COLO668 (cell line): ENCODE results near the gene BABAM2.

Experiments
- DNase-seq: peaks from one replicate; lab custom pipeline; 2025; ENCODE audit not compliant: unreplicated experiment; lab: John Stamatoyannopoulos, UW

BABAM2 gene

DNA sequence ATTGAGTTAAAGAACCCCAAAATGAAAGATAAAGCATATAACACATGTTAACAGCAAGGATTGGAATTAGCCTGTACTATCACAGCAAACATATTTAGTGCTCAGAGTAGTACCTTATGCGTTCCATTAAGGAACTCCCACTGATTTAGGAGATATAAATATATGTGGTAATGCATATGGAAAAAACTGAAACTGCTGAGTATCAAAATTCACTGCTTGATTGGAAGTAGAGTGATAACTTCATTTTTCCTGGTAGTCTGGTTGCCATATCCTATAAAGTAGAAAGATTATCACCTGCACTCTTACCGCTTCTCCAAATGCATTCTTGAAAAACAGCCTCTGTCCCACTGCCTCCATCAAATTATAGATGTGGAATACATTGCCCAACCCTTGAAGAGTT, 407.0 kb downstream of the BABAM2 start:
- DNase-seq = no peak

DNA sequence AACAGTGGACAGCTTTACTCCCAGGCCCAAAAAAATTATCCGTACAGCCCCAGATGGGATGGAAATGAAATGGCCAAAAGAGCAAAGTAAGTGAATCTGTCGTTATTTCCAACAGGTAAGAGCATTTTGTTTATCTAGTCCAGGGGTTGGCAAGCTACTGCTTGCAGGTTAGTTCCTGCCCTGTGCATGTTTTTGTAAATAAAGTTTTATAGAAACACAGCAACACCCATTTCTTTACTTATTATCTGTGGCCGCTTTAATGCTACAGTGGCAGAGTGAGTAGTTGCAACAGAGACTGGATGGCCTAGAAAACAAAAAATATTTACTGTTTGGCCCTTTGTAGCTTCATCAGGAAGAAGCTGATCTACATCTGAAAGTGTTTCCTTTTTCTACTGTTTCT, 407.9 kb downstream of the BABAM2 start:
- DNase-seq = no peak

DNA sequence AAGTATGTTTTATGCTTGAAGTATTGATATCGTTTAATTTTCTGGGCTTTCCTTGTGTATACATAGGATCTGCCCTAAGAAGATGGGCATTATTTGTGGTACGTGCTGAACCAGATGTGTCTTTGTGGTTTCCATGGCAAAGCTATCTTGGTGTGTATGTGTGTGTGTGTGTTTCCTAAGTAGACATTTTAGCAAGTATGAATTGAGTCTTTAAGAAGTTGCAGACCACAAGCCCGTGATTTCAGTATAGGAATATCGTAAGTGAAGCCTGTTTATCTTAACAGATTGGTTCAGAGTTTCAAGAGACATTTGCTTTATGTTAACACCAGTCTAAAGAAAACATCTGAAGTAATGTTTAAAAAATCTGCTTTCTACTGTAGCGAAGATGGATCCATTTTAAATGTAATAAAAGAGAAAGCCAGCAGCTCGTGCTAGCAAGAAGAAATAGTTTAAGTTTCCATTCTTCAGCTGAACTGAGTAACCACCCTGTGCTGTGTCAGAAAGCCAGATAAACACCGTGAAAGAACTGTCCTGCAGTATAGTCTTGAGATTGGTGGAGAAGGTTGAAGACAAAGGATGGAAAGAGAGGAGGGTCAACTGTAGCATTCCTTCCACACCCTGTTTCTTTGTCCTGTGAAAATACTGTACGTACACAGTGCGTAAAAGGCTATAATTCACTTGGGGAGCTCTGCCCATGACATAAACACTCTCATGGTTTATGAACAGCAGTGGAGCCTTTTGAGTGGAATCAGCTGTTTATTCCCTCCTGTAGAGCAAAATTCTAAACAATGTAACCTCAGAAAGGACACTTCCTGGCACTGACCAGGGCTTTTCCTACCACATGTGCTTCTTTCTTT, 410.2 kb downstream of the BABAM2 start:
- no peak for DNase-seq

DNA sequence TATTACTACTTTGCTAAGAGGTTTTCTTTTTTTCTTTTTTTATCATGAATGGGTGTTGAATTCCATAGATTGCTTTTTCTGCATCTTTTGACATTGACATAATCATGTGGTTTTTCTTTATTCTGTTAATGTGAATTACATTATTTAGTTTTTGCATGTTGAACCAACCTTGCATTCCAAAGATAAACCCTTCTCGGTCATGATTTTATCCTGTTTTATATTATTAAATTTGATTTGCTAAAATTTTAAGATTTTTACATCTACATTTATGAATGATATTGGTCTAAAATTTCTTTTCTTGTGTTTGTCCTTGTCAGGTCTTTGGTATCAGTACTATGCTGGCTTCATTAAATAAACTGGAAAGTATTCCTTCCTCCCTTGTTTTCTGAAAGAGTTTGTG, 414.7 kb downstream of the BABAM2 start:
- no peak for DNase-seq

DNA sequence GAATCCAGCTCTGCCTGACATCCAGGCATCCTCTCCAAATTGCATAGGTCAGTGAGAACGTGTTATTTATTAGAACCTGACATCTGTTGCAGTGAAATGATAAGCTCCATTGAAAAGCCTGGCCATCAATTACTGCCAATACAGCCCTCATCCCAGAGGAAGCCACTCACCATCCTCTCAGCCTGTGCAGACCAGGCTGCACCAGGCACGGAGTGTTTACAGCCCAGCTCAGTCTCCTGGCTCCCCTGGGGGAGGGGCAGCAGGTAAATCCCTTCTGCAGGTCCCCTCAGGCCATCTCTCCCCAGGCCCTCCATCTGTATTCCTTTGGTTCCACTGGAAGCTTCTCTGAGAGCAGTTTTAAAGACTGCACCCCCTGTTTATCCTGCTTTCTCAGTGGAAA, 419.6 kb downstream of the BABAM2 start:
- DNase-seq = no peak

DNA sequence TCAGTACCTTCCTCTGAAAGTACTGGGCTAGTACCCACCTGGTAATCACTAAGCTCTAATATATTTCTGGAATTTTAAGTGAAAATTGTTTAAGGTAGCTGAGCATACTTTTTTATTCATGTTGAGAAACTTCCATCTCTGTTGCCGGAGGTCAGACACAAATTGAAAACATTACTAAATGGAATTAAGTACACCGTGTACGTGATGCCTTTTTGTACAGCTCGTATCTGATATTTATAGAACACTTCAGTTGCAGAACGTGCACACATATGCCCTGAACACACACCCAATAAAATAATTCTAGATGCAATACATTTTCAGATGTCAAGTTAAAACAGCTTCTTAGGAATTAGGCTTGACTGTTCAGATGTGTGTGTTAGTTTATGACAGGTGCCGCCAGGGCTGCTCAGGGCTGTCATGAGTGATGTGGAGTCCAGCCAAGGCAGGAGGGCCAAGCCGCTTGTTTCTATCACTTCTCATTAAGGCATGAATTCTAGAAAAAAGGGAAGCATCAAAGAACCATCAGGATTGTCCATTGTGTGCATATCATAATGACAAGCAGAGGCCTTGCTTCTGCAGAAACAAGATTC, 421.2 kb downstream of the BABAM2 start:
- no peak for DNase-seq

DNA sequence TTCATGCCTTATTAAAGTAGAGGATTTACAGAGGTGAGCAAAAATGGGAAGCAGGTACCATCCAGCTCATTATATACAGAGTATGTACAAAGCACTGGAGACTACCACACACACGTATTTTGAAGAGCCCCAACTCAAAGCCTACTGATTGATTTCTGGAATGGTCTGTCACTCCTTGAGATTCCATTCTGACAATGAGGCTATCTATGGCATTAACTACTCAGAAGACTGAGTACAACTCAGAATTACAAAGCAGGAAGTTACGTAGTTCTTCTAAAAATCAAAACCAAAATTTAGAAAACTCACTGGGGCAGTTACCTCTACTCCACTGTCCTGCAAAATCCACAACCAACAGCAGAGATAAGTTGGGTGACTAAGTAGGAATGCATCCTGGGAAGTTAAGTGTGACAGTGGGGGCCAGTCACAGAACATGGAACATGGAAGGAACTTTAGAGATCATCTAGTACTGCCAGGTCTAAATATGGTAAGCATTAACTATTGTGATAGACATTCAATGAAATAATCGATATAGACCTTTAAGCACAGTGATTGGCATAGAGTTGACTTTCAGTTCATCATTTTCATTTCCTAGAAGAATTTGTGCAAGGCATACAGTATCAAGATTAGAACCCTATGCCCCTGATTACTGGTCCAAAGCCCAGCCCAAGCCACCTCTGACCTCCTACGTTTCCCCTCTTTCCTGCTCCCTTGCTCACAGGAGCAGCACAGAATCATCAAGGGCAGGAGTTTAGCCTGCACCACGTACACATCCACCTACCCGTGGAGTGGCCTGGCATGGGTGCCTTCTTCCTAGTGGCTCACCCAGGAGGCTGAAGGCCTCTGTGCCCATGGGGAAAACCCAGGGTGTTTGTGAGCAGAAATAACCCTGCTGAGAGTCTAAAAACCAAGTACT, 422.0 kb downstream of the BABAM2 start:
- DNase-seq = no peak

DNA sequence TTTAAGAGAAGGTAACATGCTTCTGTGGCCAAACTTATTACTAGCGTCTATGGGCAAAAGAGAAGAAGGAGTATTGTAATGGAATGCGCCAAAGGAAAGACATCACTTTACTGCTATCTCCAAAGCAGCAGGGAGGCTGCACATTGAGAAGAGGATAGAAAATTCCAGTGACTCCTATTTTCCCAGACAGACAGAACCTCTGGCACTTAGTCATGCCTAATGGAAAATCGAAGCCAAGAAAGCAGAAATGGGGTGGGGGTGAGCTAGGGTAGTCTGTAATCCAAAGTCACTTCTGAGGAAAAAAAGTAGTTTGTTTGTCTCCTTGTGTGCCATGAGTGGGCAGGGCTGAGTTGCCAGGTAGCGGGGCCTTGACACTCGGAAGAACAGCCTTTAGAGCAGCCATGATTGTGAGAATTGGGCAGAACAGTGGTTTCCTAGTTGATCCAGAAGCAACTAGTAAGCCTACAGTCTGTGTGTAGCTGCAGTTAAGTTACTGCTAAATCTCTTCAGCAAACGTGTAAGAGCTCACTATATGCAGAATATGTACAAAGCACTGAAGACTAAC, 422.8 kb downstream of the BABAM2 start:
- no peak for DNase-seq

DNA sequence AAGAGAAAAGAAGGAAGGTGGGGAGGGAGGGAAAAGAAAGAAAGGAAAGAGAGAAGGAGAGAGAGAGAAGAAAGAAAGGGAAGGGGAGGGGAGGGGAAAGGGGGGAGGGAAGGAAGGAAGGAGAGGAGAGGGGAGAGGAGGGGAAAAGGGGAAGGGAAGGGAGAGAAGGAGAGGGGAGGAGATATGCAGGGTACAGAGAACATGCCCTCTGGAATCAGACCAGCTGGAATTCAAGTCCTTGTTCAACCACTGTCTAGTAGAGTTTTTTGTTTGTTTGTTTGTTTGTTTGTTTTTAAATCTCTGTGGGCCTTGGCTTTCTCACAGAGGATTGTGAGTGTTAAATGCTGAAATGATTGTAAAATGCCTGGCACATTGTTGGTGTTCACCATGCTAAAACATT, 424.4 kb downstream of the BABAM2 start:
- no peak for DNase-seq

DNA sequence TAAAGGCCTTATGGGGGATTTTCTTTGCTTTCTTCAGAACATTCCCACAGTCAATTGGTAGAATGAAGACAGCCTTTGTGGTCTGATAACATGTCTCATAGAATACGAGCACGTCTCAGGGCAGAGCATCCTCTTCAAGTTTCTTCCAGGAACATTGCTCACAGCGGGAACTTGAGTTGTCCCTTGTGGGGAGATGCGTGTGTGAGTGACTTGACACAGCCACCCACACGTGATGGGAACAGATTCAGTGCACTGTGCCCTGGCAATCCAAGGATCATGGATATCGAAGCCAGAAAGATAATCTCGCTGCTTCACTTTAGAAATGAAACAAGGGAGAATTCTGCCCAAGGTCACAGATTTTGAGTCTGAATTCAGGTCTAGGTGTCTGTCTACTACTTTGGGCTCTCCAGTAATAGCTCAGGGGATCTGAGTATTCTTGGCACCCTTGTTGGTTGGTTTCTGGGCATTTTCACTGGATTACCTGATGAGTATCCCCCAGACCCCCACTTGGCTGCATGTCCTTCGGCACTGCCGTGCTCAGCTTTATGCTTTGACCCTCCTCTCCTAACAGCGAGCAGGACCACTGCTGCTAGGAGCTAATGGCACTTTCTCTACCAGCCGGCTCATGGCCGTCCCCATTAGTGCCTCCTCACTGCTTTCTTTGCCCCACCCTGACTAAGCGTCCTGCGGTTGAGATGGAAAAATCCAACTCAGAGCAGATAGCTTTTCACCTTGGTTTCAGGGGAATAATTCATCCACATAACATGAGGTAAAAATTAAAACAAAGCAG, 426.2 kb downstream of the BABAM2 start:
- DNase-seq = no peak

DNA sequence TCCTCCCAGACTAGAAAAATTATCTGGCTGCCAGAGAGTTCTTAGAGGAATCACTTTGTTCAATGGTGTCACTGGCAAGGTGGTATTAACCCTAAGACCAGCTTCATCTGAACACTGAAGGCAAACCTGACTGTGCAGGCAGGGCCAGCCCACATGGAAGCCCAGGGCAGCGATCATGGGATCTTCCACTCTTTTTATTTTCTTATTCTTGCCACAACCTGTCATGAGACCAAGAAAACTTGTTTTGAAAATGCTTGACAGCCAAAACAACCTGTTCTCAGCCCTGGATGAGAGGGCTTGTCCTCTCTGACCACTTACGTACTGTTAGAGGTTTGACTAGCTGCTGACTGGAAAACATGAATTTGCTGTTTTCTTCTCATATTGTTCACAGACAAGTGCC, 426.9 kb downstream of the BABAM2 start:
- DNase-seq = no peak

DNA sequence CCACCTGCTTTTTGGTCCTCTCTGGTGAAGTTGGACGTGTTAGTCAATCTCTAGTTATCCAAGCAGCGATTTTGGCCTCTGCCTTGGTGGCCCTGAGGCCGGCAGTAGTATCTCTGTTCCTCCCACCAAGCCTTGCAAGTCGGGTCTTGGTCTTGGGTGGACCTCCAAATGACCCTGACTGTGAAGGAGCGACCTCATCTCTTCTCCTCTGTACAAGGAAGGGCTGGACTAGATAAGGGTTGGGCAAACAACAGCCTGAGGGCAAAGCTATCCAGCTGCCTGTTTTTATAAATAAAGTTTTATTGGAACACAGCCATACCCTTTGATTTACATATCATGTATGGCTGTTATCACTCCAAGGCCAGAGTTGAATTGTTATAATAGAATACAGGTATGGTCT, 427.5 kb downstream of the BABAM2 start:
- DNase-seq = no peak

DNA sequence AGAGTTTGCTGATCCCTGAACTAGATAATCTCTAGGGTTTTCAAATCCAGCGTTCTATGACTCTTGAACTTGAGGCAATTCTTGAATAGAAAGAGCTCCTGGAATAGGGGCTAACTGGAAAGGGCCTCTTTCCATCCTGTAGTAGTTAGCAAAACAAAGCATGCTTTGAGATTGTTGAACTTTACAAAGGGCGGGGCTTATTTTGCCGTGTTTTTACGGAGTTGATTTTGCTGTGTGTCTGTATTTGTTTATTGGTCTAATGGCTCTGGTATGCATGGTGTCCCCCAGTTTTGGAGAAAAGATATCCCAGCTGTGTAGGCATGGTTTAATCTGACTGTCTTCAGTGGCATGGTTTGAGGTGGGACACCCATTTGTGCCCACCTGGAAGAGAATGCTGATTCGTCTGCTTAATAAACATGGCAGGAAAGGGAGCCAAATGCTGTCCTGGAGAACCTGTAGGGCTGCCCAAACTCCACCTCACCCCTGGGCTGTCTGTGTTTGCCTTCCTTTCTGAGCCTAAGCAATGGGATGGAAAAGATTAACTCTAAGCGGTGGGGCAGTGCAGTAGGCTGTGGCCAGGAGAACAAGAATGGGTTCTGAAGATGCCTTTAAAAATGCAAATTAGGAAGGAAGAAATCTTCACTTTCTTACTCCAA, 428.1 kb downstream of the BABAM2 start:
- no peak for DNase-seq

DNA sequence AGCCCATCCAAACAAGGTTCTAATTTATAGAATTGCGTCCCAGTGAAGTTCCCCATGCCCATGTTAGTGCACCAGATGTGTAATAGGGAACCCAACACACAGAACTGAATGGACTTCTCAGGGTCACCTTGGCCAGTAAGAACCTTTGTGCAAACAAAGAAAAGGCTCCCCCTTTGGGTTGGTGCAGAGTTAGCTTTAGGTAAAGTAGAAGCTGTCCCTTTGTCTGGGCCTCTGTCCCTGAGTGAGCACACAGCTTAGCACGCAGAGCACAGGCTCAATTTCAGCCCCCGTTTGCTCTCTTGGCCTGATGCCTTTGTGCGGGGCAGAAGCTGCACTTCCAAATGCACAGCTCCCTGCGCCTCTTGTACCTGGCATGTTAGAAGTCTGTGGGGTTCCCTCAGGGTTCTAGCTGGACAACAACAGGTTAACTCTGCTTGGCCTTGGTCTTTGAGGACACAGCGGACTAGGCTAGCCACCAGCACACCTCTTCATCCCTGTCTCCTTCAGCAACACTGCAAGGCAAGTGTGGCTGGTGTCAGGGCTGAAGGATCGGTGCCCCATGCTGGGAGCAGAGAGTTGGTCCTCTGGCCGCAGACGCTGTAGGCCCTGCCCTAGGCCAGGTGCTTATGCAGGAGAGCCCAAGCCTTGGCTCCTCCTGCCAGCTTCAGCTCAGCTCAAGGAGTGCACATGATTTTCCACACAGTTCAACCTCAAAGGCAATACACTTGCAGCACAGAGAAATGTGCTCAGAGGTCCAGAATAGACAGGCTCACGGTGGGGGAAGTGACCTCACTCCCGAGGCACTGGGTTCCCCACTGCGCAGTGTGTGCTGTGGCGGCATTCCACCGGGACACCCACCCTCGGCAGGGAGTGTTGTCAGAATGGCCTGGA, 428.8 kb downstream of the BABAM2 start:
- DNase-seq = no peak

DNA sequence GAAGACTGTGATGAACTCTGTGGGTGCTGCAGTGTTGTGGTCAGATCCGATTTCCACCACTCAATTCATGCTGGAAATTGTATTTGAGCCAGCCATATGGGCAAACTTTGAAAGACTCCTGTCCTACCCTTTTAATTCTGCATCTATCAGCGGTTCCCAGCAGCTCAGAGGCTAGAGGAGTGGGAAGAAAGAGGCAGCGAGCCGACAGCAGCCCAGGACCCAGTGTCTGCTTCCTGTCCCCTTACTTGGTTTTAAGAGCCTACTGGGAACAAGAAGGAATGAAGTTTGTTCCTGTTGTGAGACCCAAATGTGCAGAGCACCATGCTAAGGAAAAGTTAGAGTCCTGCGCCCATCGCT, 429.5 kb downstream of the BABAM2 start:
- no peak for DNase-seq

DNA sequence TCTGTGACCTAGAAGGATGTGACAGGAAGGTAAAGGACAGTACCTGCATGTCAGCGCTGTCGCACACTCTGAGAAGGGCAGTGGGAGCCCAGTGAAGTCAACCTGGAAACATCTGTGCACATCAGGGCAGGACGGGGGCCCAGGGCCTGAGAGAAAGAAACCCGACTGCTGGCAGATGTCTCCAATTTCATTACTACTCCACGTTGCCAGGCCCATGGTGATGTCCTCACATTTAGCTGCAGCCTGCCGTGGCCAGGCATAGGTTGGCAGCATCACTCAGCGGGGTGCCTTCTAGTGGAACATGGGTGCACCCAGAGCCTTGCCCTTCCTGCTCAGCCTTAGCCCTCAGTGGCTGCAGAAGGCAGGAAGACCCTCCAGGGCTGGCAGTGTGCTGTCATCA, 429.8 kb downstream of the BABAM2 start:
- no peak for DNase-seq

DNA sequence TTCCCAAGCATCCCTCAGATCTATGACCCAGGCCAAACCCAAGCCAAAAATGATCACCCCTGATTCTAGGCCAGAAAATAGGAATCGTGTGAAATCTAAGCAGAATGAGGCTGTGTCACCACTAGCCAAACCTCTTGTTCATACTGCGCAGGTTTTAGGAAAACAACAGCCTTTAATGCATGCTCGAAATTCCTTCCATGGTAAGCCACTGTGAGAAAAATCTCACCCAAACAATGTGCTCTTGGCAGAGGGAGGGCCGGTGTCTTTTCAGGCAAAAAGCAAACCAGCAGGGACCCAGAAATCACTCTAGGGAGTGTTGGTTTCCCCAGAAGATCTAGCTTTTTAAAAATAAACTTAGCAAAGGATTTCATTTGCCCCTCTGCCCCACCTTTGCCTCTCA, 430.9 kb downstream of the BABAM2 start:
- no peak for DNase-seq

DNA sequence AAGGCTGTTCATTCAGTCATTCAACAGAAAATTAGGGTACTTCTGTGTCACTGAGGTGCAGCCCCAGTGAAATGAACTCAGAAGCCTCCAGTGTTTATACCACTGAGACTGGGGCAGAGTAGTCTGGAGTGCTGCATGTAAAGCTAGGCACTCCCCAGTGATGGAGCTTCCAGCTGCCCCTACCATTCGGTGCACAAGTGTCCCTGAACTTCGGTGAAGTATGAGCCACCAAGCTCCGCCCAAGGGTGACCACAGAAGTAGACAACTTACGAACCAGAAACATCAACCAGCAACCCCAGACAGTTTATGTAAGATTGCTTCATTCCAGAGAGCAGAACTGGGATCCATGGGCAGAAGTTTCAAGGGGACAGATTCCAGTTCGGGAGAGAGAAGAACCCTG, 431.5 kb downstream of the BABAM2 start:
- DNase-seq = no peak

DNA sequence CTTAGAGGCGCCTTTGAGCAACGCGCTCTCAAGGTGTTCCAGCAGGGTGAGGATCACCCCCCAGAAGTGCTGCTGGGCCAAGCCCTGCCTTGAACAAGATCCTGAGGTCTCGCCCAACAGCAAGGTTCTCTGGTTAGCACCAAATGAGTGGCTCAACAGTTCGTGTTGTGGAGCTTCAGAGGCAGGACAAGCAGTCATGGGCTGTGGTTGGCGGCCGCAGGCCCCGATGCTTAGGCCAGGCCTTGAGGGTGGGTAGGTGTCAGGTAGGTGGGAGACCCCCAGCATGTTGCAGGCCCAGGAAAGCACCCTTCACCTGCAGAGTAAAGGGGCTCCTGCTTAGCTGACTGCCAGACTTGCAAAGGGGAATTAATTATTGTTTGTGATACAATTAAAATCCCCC, 431.9 kb downstream of the BABAM2 start:
- DNase-seq = no peak
